ENCODE results near the gene GPC6.

DNA sequence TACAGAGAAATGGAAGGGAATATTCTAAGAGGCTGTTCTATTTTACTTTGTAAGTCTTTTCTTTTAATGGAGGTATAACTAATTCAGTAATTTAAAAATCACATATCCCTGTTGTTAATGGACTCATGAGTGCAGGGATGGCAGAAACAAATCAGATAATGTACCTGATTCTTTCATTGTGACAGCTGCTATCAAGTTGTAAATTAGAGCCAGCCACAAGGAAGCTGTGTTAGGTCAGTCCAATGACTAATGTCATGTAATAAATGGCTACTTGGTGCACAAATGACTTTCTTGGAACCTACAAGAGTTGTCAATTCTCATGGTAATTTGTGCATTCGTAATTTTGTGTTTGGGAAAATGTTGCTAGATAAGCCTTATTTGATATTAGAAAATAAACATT is 806.5 kb downstream of the GPC6 start:
- TF ChIP-seq, protein P1, sequence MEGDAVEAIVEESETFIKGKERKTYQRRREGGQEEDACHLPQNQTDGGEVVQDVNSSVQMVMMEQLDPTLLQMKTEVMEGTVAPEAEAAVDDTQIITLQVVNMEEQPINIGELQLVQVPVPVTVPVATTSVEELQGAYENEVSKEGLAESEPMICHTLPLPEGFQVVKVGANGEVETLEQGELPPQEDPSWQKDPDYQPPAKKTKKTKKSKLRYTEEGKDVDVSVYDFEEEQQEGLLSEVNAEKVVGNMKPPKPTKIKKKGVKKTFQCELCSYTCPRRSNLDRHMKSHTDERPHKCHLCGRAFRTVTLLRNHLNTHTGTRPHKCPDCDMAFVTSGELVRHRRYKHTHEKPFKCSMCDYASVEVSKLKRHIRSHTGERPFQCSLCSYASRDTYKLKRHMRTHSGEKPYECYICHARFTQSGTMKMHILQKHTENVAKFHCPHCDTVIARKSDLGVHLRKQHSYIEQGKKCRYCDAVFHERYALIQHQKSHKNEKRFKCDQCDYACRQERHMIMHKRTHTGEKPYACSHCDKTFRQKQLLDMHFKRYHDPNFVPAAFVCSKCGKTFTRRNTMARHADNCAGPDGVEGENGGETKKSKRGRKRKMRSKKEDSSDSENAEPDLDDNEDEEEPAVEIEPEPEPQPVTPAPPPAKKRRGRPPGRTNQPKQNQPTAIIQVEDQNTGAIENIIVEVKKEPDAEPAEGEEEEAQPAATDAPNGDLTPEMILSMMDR (IDR thresholded peaks at IDR 0.05), result no peak
- TF ChIP-seq POLR2AphosphoS5 (IDR thresholded peaks at IDR 0.05; ENCODE audit: low read depth, low read length), result no peak
- TF ChIP-seq NRF1 (IDR thresholded peaks at IDR 0.05; ENCODE audit: low read depth, low read length), result no peak
- TF ChIP-seq SIN3A (IDR thresholded peaks at IDR 0.05; ENCODE audit: borderline replicate concordance, low read depth, low read length), result no peak
- no peak for TF ChIP-seq EZH2phosphoT487 (IDR thresholded peaks at IDR 0.05; ENCODE audit: borderline replicate concordance, low read depth)
- no peak for TF ChIP-seq MEF2A (IDR thresholded peaks at IDR 0.05; ENCODE audit: borderline replicate concordance, low read depth)
- no peak for TF ChIP-seq MXI1 (IDR thresholded peaks at IDR 0.05; ENCODE audit: low read depth, low read length)
- TF ChIP-seq, protein P2, sequence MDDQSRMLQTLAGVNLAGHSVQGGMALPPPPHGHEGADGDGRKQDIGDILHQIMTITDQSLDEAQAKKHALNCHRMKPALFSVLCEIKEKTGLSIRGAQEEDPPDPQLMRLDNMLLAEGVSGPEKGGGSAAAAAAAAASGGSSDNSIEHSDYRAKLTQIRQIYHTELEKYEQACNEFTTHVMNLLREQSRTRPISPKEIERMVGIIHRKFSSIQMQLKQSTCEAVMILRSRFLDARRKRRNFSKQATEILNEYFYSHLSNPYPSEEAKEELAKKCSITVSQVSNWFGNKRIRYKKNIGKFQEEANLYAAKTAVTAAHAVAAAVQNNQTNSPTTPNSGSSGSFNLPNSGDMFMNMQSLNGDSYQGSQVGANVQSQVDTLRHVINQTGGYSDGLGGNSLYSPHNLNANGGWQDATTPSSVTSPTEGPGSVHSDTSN (IDR thresholded peaks at IDR 0.05), result peak; percentile 45
